MM.1S (cell line): ENCODE data around the gene DNAJB5.

ENCODE experiments used
- EZH2 ChIP-seq: fragments of 300-600 bp; sonication (generic); optimal IDR thresholded peaks from 2 replicates; pipeline ENCODE3; 2017; ENCODE audit warnings: low read depth, mild to moderate bottlenecking, antibody characterized with exemption, low read length, mixed read lengths
- TF ChIP-seq, protein P1 (sequence below): fragments of 300-600 bp; sonication (generic); IDR thresholded peaks from 2 replicates; pipeline ENCODE4 v1.5.1; 2016; ENCODE audit warnings: antibody characterized with exemption, low read length, mixed read lengths

GRCh38 chr9:35044071-35044470, 54.5 kb downstream of the DNAJB5 start:
- TF ChIP-seq, protein P1, sequence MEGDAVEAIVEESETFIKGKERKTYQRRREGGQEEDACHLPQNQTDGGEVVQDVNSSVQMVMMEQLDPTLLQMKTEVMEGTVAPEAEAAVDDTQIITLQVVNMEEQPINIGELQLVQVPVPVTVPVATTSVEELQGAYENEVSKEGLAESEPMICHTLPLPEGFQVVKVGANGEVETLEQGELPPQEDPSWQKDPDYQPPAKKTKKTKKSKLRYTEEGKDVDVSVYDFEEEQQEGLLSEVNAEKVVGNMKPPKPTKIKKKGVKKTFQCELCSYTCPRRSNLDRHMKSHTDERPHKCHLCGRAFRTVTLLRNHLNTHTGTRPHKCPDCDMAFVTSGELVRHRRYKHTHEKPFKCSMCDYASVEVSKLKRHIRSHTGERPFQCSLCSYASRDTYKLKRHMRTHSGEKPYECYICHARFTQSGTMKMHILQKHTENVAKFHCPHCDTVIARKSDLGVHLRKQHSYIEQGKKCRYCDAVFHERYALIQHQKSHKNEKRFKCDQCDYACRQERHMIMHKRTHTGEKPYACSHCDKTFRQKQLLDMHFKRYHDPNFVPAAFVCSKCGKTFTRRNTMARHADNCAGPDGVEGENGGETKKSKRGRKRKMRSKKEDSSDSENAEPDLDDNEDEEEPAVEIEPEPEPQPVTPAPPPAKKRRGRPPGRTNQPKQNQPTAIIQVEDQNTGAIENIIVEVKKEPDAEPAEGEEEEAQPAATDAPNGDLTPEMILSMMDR: no peak
- TF ChIP-seq EZH2: no peak
